Glomerular visceral epithelial cell (primary cell): Measurements from ENCODE around the gene ALDH1L2.

Source experiments
- DNase-seq: peaks from one replicate; pipeline ENCODE4 v3.0.0-alpha.2; 2016; ENCODE audit errors: extremely low spot score

ALDH1L2 gene

DNA sequence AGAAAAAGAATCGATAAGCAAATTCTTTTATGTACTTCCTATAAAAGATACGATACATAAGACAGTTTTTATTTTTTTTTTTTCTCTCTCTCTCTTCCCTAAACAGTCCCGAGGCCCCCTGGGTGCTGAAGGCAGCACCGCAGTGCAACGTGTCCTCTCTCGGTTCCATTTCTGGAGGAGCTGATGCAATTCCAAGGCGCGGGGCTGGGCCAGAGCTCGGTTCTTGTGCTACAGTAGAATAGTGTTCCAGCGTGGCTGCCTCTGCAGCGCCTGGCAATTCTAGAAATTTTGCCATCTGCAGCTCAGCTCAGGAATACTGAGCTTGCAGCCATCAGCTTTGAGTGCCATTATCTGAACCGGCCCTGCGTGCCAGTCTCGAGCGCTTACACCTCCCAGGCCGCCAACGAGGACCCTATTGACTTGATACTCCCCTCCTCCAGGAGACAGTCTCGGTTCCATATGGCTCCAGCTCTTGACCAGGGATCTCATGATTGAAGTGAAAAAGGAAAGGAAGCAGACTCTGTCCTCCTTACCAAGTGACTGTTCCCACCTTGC is 630 bp downstream of the ALDH1L2 start:
- DNase-seq: peak; percentile 60

GRCh38 chr12:105083031-105083430 is 1.2 kb downstream of the ALDH1L2 start:
- DNase-seq: no peak

DNA sequence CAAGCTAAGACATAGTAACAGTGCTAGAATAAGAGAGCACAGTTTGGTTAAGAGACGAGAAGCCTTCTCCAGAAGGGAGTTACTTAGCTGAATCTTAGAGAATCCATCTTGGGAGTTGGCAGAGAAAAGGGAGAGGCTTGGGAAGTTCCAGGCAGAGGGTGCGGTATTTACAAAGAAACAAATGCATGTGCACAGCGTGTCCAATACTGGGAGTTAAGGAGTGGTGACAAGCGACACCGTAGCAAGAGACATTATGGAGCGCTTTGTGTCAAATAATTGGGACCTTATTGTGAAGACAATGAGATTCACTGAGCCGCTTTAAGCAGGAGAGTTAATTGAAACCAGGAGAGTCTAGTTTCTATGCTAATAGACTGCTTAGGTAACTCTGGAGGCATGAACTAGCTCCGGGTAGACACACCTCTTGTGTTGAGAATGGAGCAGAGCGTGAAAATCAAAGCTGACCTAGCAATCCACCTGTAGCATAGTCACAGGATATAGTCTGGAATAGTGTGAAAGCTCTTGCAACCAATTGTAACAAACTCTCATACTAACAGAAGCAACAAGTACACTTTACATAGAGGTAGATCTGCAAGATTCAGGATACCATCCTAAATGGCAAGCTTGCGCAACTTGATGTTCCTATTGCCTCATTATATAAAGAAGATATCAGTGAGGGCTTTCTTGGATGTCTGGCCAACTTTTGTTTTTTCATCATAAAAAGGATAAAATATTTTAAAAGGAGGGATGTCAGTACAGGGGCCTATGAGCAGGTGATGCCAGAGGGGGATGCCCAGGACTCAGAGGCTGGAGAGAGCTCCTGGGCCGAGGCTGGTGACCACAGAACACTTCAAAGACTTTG is 5.3 kb downstream of the ALDH1L2 start:
- no peak for DNase-seq

DNA sequence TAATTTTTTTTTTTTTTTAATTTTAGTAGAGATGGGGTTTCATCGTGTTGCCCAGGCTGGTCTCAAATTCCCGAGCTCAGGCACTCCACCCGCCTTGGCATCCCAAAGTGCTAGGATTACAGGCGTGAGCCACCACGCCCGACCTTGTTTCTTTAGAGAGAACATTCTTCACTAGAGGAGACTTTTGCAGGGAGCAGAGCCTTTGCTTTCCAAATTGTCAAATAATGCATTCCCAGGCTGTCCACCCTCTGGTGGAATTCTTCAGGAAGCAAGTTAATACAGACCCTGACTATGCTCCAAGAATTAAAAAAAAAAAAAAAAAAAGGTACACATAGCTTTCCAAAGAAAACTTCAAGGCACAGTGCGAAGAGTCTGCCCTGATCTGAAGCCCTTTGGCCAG is 6.8 kb downstream of the ALDH1L2 start:
- no peak for DNase-seq

GRCh38 chr12:105076913-105077312 is 7.3 kb downstream of the ALDH1L2 start:
- no peak for DNase-seq

GRCh38 chr12:105076098-105076497 is 8.2 kb downstream of the ALDH1L2 start:
- DNase-seq: no peak

DNA sequence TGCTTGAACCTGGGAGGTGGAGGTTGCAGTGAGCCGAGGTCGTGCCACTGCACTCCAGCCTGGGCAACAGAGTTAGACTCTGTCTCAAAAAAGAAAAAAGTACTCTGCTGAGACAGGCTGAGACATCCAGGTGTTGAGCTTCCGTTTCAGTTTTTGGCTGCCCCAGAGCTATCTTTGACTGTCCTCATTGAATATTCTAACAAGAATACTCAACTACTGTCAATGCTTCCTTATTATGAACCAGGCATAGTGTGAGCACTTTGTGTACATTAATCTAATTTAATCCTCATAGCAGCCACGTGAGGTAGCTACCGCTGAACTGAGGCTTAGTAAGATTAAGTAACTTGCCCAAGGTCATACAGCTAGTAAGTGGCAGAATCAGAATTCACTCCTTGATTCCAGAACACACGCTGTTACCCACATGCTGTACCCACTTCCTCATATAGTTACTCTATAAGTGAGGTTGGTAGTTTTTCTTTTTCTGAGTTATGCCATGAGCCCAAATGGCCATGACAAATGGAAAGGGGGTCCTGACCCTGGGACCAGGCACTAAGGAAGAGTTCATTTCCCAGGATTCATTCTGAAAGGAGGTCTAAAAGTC is 11.3 kb downstream of the ALDH1L2 start:
- DNase-seq: no peak

DNA sequence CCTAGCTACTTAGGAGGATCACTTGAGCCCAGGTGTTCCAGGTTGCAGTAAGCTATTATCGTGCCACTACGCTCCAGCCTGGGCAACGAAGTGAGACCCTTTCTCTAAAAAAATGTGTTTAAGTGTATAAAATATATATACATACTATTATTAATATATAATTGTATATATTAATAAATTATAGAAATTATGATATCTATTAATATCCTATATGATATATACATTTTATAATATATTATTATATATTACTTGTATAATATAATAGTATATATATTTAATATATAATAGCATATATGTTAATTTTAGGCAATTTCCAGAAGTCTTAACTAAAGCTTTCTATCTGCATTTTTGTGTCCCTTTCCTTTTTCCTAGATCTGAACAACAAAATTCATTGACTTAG is 12.3 kb downstream of the ALDH1L2 start:
- no peak for DNase-seq

DNA sequence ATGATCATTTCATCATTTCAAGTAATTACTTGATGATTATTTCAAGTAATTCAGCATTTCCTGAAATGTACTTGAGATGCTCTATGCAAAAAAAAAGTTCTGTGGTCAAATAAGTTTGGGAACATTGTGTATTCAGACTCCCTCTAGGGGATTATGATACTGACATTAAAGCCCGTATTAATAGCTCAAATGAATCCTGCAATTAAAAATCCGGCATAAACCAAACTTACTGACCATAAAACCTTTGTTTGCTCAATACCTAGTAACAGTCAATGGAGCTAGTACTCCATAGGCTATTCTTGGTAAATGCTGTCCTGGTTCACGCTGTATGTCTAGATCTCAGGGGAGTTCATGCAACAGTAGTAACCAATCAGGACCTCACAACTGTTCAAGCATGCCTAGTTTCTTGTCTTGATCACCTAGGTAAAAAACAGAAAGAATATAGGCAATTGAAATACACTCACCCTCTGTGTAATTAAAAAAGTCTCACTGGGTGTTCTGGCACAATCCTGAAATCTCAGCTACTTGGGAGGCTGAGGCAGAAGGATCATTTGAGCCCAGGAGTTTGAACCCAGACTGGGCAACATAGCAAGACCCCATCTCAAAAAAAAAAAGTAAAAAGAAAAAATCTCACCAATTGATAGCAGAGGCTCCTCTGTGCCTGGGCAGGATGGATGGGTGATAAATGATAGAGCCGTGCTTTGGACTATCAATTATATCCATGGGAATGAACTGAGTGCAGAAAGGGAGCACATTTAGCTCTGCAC is 14.1 kb downstream of the ALDH1L2 start:
- no peak for DNase-seq

- DNase-seq: no peak
These were observed 16.7 kb downstream of the ALDH1L2 start for GRCh38 chr12:105067511-105068031.

GRCh38 chr12:105064564-105065178 is 19.6 kb downstream of the ALDH1L2 start:
- DNase-seq: no peak

- no peak for DNase-seq
These were observed 23.4 kb downstream of the ALDH1L2 start for GRCh38 chr12:105060715-105061378.

- no peak for DNase-seq
These were observed 27.1 kb downstream of the ALDH1L2 start for GRCh38 chr12:105057174-105057573.

DNA sequence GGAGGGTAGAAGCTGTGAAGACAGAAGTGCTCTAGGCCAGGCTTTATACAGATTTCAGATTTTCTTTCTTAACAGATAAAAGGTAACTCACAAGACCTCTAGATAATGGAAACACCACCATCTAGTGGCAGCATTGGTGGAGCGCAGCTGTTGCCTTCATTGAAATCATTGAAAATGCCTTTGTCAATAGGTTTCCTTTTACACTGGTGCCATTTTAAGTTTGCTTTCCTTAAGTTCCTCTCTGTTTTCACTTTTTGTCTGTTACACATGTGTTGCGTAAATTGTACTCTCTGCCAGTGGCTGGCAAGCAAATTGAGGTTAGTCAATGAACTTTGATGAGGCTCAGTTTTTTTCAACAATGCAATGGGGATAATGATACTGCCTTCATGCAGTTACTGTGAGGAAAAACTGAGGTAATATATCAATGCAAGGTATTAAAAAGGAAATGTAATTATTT is 31.1 kb downstream of the ALDH1L2 start:
- DNase-seq: peak; percentile 73

GRCh38 chr12:105051981-105052380 is 32.3 kb downstream of the ALDH1L2 start:
- DNase-seq: no peak

DNA sequence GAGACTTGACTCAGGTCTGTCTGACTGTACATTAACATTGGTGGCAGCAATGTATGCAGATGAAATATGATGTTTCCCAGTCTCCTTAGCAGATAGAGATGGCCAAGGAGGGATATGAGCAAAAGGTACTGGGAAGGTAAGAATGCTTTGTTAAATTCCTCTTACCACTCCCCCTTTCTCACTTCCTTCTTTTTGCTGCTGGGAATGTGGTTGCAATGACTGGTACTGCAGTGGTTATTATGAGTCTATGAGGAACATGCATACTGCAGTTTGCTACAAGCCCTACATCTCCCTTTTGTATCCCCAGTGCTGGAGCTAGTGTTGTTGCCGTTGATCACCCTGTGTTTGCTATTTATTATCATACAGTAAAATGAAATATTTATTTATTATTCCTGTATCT is 35.9 kb downstream of the ALDH1L2 start:
- DNase-seq: no peak

- DNase-seq: no peak
These were observed 37.0 kb downstream of the ALDH1L2 start for GRCh38 chr12:105047308-105047707.

- DNase-seq: peak; percentile 35
These were observed 43.1 kb downstream of the ALDH1L2 start for GRCh38 chr12:105041186-105041585.

DNA sequence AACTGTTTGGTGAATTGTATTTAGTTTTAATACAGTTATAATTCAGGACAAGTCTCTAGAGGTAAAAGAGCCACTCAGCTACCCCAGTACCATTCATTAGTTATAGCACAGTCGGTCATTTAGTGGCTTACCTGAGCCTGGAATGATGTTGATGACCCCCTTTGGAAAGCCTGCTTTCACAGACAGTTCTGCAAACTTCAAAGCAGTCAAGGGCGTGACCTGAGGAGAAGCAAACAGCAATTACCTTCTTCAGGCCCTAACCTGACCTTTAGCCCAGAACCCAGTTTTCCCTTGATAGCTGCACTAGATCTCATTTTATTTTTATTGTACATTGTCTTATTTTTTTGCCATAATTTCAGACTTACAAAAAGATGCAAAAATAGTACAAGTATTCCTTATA is 43.8 kb downstream of the ALDH1L2 start:
- no peak for DNase-seq

- no peak for DNase-seq
These were observed 47.2 kb downstream of the ALDH1L2 start for GRCh38 chr12:105036937-105037649.
